Astrocyte (in vitro differentiated cells and primary cell): Measurements from ENCODE around the gene AKAP13.

ENCODE experiments used
- EZH2 ChIP-seq: IDR thresholded peaks from 2 replicates; pipeline ENCODE4 v1.6.1; 2012; ENCODE audit warnings: mild to moderate bottlenecking, low read length, inconsistent platforms; ENCODE audit not compliant: insufficient read depth
- TF ChIP-seq, protein P1 (sequence below): IDR thresholded peaks from 2 replicates; pipeline ENCODE4 v1.5.1; 2011; ENCODE audit warnings: low read depth, mild to moderate bottlenecking, inconsistent platforms, low read length, moderate library complexity; ENCODE audit not compliant: insufficient read depth

DNA sequence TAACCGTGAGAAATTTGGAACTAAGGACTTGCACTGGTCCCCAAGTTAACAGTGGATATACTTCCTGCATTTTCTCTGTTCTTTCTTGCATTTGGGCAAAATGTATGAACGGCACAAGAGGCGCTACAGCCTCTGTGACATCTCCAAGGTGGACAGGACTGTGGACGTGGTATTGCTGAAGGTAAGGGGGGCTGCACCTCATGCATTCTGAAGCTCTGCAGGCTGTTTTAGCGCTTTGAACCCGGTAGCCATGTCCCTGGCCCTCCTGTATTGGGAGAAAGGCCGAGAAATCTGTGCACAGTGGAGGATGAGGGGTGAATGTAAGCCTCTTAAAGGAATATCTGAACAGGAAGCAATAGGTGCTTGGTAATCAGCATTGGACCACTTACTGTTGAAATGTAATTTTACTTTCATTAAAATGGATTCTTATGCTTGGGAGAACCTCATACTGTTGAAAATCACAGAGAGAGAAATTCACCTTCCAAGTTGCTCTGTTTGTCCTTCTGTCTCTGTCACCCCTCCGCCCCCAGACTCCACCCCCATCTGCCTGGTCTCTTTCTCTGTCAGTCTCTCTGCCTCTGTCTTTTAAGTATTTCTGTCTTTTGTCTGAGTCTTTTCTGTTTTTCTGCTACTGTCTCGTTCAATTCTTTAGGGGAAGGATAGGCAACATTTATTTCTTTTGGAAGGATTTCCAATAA is 239.7 kb downstream of the AKAP13 start:
- TF ChIP-seq, protein P1, sequence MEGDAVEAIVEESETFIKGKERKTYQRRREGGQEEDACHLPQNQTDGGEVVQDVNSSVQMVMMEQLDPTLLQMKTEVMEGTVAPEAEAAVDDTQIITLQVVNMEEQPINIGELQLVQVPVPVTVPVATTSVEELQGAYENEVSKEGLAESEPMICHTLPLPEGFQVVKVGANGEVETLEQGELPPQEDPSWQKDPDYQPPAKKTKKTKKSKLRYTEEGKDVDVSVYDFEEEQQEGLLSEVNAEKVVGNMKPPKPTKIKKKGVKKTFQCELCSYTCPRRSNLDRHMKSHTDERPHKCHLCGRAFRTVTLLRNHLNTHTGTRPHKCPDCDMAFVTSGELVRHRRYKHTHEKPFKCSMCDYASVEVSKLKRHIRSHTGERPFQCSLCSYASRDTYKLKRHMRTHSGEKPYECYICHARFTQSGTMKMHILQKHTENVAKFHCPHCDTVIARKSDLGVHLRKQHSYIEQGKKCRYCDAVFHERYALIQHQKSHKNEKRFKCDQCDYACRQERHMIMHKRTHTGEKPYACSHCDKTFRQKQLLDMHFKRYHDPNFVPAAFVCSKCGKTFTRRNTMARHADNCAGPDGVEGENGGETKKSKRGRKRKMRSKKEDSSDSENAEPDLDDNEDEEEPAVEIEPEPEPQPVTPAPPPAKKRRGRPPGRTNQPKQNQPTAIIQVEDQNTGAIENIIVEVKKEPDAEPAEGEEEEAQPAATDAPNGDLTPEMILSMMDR, result no peak
- TF ChIP-seq EZH2, result no peak
